Fibroblast of lung (primary cell): Measurements from ENCODE around the gene GRK5.

Experiments
- CTCF ChIP-seq, 2 donors: IDR thresholded peaks in 1 of 2; conservative IDR thresholded peaks in 1 of 2; 1 replicate in 1 of 2; 2 replicates in 1 of 2; pipeline ENCODE4 v1.5.1; 2011 to 2012; ENCODE audit warnings: low read length in 2 of 2, control low read depth in 1 of 2, inconsistent platforms in 1 of 2, low read depth in 1 of 2, mild to moderate bottlenecking in 1 of 2
- EZH2 ChIP-seq: IDR thresholded peaks from 2 replicates; pipeline ENCODE4 v1.5.1; 2012; ENCODE audit warnings: low read length, control low read depth, mild to moderate bottlenecking; ENCODE audit errors: missing control alignments

GRCh38 chr10:119394657-119395279, 187.4 kb downstream of the GRK5 start:
- TF ChIP-seq CTCF (conservative IDR thresholded peaks at IDR 0.05 in 1 of 2, IDR thresholded peaks at IDR 0.05 in 1 of 2; ENCODE audit: low read depth in 1 of 2, low read length in 2 of 2): no peak
- TF ChIP-seq EZH2: no peak
